Measurements from ENCODE around the gene KLHL29. TPM values are rescaled to one million over a fixed set of nuclear protein-coding genes. Genes with fewer than 3 reads are reported as not detected.

Gene KLHL29
- polyA plus RNA-seq, 1 donor from 2014 or later, result 42.4 TPM

DNA sequence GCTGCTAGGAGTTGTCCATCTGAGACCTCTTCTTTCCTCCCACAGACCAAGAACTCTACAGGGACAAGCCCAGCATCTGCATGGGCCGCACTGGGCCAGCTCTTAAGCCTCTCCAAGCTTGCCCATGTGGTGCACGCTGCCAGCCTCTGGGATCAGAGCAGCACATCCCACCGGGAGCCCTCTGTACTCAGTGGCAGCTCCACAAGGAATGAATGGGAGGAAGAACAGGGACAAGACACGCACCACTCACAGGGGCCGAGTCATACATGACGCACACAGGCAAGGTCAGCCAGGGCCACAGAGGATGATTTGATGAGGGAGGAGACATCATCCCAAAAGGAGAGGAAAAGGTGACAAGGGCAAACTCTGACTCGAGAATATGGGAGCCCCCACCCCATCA, 268.3 kb downstream of the KLHL29 start:
- Histone ChIP-seq H3K9me2 (ENCODE audit: insufficient read depth, low read length) (no peaks in the 10 kb centered on the region), H3K27ac (ENCODE audit: low read length) (no peak overlapping the region), H3K27me3 (ENCODE audit: insufficient read depth, low read depth, low read length) (no peaks in the 10 kb centered on the region), H3K9ac (ENCODE audit: low read length) (no peak overlapping the region), H4K20me1 (ENCODE audit: insufficient read depth) (no peaks in the 10 kb centered on the region), H2AFZ (ENCODE audit: low read depth, low read length) (no peak overlapping the region), H3F3A (ENCODE audit: insufficient read depth, low read length, poor library complexity, severe bottlenecking) (no peaks in the 10 kb centered on the region), H3K79me2 (replicated peaks; ENCODE audit: insufficient read depth, low read length) (no peaks in the 10 kb centered on the region), H3K36me3 (ENCODE audit: insufficient read depth, low read length) (peaks cover 7% of the 10 kb centered on the region), H3K4me3 (ENCODE audit: low read length) (no peak overlapping the region), H3K4me2 (ENCODE audit: low read length) (no peak overlapping the region), H3K9me3 (ENCODE audit: low read length) (no peaks in the 10 kb centered on the region)
- TF ChIP-seq, protein P1, sequence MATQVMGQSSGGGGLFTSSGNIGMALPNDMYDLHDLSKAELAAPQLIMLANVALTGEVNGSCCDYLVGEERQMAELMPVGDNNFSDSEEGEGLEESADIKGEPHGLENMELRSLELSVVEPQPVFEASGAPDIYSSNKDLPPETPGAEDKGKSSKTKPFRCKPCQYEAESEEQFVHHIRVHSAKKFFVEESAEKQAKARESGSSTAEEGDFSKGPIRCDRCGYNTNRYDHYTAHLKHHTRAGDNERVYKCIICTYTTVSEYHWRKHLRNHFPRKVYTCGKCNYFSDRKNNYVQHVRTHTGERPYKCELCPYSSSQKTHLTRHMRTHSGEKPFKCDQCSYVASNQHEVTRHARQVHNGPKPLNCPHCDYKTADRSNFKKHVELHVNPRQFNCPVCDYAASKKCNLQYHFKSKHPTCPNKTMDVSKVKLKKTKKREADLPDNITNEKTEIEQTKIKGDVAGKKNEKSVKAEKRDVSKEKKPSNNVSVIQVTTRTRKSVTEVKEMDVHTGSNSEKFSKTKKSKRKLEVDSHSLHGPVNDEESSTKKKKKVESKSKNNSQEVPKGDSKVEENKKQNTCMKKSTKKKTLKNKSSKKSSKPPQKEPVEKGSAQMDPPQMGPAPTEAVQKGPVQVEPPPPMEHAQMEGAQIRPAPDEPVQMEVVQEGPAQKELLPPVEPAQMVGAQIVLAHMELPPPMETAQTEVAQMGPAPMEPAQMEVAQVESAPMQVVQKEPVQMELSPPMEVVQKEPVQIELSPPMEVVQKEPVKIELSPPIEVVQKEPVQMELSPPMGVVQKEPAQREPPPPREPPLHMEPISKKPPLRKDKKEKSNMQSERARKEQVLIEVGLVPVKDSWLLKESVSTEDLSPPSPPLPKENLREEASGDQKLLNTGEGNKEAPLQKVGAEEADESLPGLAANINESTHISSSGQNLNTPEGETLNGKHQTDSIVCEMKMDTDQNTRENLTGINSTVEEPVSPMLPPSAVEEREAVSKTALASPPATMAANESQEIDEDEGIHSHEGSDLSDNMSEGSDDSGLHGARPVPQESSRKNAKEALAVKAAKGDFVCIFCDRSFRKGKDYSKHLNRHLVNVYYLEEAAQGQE (IDR thresholded peaks at IDR 0.05; ENCODE audit: borderline replicate concordance), result no peak
- no peak for TF ChIP-seq POLR2AphosphoS5 (IDR thresholded peaks at IDR 0.05)
- TF ChIP-seq TAF1 (IDR thresholded peaks at IDR 0.05; ENCODE audit: low read depth), result no peak
- TF ChIP-seq MXI1 (conservative IDR thresholded peaks at IDR 0.05; ENCODE audit: poor library complexity, severe bottlenecking), result no peak
- no peak for TF ChIP-seq EP300 (conservative IDR thresholded peaks at IDR 0.05; ENCODE audit: poor library complexity, severe bottlenecking)
- TF ChIP-seq RAD21 (conservative IDR thresholded peaks at IDR 0.05), result no peak
- TF ChIP-seq EZH2 (IDR thresholded peaks at IDR 0.05; ENCODE audit: borderline replicate concordance, insufficient read depth, low read length, poor library complexity, severe bottlenecking), result no peak
- TF ChIP-seq, protein P2, sequence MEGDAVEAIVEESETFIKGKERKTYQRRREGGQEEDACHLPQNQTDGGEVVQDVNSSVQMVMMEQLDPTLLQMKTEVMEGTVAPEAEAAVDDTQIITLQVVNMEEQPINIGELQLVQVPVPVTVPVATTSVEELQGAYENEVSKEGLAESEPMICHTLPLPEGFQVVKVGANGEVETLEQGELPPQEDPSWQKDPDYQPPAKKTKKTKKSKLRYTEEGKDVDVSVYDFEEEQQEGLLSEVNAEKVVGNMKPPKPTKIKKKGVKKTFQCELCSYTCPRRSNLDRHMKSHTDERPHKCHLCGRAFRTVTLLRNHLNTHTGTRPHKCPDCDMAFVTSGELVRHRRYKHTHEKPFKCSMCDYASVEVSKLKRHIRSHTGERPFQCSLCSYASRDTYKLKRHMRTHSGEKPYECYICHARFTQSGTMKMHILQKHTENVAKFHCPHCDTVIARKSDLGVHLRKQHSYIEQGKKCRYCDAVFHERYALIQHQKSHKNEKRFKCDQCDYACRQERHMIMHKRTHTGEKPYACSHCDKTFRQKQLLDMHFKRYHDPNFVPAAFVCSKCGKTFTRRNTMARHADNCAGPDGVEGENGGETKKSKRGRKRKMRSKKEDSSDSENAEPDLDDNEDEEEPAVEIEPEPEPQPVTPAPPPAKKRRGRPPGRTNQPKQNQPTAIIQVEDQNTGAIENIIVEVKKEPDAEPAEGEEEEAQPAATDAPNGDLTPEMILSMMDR (IDR thresholded peaks at IDR 0.05; ENCODE audit: poor library complexity, severe bottlenecking), result no peak
- TF ChIP-seq SMC3 (conservative IDR thresholded peaks at IDR 0.05; ENCODE audit: poor library complexity), result no peak

DNA sequence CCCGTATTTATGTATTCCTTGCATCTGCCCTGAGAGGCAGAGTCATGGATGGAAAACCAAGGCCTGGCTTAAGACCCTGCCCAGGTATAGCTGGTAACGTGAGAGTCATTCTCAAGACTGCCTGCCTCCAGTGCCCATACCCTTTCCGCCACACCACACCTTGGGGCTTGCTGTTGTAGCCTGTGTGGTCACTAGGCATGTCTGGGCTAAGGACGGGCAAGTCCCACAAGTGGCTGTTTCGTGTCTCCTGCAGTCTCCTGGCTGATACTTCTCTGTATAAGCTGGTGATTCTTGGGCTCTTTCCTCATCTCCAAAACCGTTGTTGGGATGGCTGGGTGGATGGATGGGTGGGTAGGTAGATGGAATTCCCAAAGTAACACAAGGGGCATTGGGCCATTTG, 269.8 kb downstream of the KLHL29 start:
- peaks cover 4% of the 10 kb centered on the region for H3K36me3 ChIP-seq (ENCODE audit: insufficient read depth, low read length)
- H3K9ac ChIP-seq (ENCODE audit: low read length), result no peak overlapping the region
- no peak overlapping the region for H3K4me2 ChIP-seq (ENCODE audit: low read length)
- H3K4me3 ChIP-seq (ENCODE audit: low read length), result no peak overlapping the region
- no peaks in the 10 kb centered on the region for H3F3A ChIP-seq (ENCODE audit: insufficient read depth, low read length, poor library complexity, severe bottlenecking)
- no peaks in the 10 kb centered on the region for H3K27me3 ChIP-seq (ENCODE audit: insufficient read depth, low read depth, low read length)
- TF ChIP-seq RAD21 (conservative IDR thresholded peaks at IDR 0.05), result no peak
- TF ChIP-seq EZH2 (IDR thresholded peaks at IDR 0.05; ENCODE audit: borderline replicate concordance, insufficient read depth, low read length, poor library complexity, severe bottlenecking), result no peak
- TF ChIP-seq, protein P1 (IDR thresholded peaks at IDR 0.05; ENCODE audit: borderline replicate concordance), result no peak
- TF ChIP-seq MXI1 (conservative IDR thresholded peaks at IDR 0.05; ENCODE audit: poor library complexity, severe bottlenecking), result no peak
- no peak for TF ChIP-seq POLR2AphosphoS5 (IDR thresholded peaks at IDR 0.05)
- TF ChIP-seq, protein P2 (IDR thresholded peaks at IDR 0.05; ENCODE audit: poor library complexity, severe bottlenecking), result no peak
- TF ChIP-seq SMC3 (conservative IDR thresholded peaks at IDR 0.05; ENCODE audit: poor library complexity), result no peak
- TF ChIP-seq TAF1 (IDR thresholded peaks at IDR 0.05; ENCODE audit: low read depth), result no peak
- H3K9me3 ChIP-seq (ENCODE audit: low read length), result no peaks in the 10 kb centered on the region
- no peak overlapping the region for H3K27ac ChIP-seq (ENCODE audit: low read length)
- H3K9me2 ChIP-seq (ENCODE audit: insufficient read depth, low read length), result no peaks in the 10 kb centered on the region
- no peaks in the 10 kb centered on the region for H4K20me1 ChIP-seq (ENCODE audit: insufficient read depth)
- H2AFZ ChIP-seq (ENCODE audit: low read depth, low read length), result no peak overlapping the region
- H3K79me2 ChIP-seq (replicated peaks; ENCODE audit: insufficient read depth, low read length), result no peaks in the 10 kb centered on the region
